DLD1 (cell line): Measurements from ENCODE around the gene CST8.

Experiments
- in situ Hi-C: cut with HindIII; loops from 2 replicates; pipeline ENCODE4 v1.10.0; 2017; ENCODE audit warnings: low sequenced_read_pairs

Gene CST8

DNA sequence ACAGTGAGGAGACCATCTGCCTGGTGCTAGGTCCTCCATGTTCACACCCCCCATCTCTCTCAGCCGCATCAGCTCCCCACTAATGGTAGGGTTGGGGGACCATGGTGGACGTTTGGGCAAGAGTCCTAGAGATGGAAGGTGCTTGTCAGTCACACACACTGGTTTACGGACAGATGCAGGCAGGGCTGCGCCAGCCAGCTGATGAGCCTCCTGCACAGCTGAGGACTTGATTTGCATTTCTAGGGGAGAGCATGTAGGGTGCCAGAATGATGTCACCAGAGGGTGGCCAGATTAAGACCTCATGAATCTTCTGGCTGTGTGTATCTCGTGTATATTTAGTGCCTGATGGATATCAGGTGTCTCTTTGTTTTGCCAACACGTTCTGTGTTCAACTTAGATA is 28.6 kb downstream of the CST8 start:
- in situ Hi-C loops: no loop called here

GRCh38 chr20:23520185-23520584 is 29.3 kb downstream of the CST8 start:
- in situ Hi-C loops: no loop called here

DNA sequence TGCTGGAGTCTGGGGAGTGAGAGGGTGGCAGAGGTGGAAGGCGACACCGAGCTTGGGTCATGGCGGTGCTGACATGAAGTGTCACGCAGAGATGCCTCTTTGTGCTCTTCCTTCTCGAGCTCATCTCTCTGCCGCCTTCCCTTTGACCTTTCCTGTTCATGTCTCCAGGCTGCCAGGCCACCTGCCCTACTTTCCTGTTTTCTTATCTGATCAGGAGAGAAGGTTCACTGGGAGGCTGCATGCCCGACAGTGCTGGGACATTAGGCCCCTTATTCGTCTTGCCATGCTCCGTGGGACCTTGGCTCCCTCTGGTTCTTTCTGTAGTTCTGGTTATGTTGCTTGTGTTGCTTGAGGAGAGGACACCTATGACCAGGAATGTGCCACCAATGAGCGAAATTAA is 33.2 kb downstream of the CST8 start:
- in situ Hi-C loops: no loop called here

GRCh38 chr20:23526850-23527249 is 35.9 kb downstream of the CST8 start:
- in situ Hi-C loops: no loop called here

DNA sequence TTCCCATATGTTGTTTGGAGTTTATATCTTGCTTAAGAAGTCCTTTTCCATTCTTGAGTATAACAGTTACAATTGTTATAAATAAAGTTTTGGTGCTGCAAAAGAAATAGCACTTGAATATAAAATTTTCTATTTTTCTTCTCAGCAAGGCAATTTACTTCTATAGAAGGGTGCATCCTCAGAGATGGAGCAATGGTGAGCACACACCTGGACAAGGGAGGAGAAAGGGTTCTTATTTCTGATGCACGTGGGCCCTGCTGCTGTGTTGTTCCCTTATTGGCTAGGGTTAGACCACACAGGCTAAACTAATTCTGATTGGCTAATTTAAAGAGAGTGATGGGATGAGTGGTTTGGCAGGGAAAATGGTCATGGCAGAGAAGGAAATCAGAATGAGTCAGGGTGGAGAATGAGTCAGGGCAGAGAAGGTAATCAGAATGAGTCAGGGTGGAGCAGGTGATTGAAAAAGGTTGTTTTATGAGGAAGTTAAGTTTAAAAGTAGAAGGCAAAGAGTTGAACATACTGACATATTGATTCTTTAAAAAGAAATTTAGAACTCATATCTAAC is 38.0 kb downstream of the CST8 start:
- in situ Hi-C loops: no loop called here

- in situ Hi-C loops: no loop called here
These were observed 40.1 kb downstream of the CST8 start for GRCh38 chr20:23530937-23531567.

DNA sequence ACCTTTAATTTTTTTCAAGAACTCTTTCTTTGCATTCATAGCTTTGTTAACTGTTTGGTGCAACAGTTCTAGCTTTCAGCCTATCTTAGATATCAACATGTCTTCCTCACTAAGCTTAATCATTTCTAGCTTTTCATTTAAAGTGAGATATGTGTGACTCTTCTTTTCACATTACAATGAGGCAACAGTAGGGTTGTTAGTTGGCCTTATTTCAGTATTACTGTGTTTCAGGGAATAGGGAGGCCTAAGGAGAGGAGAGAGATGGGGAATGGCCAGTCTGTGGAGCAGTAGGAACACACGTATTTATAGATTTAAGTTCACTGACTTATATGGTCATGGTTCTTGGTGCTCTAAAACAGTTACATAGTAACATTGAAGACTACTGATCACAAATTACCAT is 41.6 kb downstream of the CST8 start:
- in situ Hi-C loops: no loop called here

GRCh38 chr20:23533161-23533560 is 42.2 kb downstream of the CST8 start:
- in situ Hi-C loops: no loop called here

DNA sequence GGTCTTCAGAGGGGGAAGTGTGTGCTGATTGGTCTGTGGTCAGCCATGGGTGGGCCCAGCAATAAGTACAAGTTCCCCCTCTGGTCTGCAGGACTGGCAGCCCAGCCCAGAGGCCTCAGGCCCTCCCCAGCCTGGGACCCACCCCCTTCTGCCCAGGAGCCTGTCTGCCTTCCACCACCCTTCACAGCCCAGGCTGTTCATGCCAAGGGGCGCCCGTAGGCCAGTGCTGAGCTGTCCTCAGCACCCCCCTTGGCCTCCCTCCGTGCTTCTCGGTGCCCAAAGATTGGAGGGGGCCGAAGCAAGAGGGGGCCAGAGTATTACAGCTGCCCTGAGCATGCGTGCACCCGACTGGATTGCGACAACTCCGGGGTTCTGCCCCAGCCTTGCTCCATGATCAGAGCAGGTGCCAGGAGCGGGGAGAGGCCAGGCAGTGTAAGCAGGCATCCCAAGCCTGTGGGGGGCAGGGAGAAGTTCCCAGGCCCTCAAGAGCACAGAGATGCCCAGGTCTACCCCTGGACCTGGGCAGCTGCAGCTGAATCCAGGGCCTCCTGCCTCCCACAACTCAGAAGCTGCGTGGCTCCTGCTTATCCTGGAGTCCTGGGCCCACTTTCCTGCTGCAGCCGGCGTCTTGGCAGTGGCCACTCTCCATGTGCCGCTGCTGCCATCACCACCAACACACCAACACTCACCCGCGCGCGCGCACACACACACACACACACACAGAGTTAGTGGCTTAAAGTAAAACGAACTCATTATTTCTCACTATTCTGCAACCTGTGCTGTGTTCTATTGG is 44.1 kb downstream of the CST8 start:
- in situ Hi-C loops: no loop called here

DNA sequence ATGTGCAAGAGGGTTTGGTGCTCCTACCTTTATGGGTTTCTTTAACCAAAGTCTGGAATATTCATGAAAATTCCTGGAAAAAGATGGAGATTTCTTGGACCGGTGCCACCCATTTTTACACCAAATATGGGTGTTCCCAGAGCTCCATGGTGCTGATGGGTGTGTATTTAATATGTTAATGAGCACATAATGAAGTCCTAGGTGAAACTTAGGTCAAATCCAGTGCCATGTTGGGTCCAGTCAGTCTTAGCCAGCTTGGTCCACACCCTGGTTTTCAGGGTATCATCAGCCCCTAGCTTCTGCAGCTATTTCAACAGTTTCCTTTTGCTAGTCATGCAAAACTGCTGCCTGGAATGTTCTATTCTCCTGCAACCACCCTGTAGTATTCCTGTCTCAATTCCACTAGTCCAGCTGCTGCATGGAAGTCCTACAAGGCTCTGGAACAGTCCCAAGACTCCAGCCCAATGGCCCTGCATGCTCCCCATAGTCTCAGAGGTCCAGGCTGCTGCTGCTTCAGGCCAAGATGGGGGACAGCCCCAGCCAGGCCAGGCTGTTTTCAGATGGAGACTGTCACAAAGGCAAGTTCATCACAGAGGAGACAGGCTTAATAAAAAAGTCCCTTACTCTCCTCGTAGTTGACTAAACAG is 45.5 kb downstream of the CST8 start:
- in situ Hi-C loops: no loop called here

GRCh38 chr20:23537030-23537429 is 46.1 kb downstream of the CST8 start:
- in situ Hi-C loops: no loop called here

GRCh38 chr20:23540624-23541023 is 49.7 kb downstream of the CST8 start:
- in situ Hi-C loops: no loop called here

GRCh38 chr20:23541330-23541729 is 50.4 kb downstream of the CST8 start:
- in situ Hi-C loops: no loop called here

DNA sequence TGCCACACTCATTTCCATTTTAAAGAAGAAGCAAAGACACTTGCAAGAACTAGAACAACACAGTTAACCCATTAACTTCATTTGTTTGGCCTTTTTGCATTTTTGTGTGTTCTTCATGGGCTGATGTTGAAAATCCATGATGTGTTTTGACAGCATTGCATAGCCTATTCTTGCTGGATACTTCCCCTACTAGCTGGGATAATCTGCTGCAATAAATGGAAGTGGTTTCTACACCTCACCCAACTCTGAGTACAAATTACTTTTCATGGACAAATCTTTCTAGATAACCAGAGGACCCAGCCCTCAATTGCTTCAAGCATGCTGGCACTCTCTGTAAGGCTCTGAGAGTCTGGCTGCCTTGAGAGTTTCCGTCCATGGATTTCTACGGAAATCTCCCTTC is 50.9 kb downstream of the CST8 start:
- in situ Hi-C loops: no loop called here

DNA sequence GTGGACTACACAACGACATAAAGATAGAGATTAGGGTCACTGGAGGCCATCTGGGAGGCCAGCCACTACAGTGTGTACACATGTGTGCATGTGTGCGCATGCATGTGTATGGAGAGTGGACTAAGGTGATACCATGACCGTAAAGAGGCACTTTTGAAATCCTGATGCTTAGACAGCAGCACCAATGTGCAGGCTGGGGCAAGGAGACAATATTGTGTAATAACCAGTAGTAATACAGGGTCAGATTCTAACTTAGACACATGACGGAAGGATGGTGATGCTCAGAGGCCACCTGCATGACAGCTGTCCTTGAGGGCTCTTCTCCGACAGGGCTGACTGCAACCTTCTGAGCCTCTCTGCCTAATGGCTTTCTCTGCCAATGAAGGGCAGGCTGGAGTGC is 51.9 kb downstream of the CST8 start:
- in situ Hi-C loops: no loop called here

- in situ Hi-C loops: no loop called here
These were observed 53.2 kb downstream of the CST8 start for GRCh38 chr20:23544133-23544532.
